Esophagus muscularis mucosa (tissue), 4 donors: ENCODE results near the gene SPTBN1. TPM values are rescaled to one million over a fixed set of nuclear protein-coding genes. Genes with fewer than 3 reads are reported as not detected.

Experiments used
- DNase-seq: peaks from one replicate; pipeline ENCODE4 v3.0.0-alpha.2; 2017; ENCODE audit errors: extremely low spot score
- H3K27ac ChIP-seq, 4 donors: fragments of 200-600 bp; sonication (generic); replicated peaks in 1 of 4; 1 replicate in 3 of 4; 2 replicates in 1 of 4; pipeline ENCODE4 v1.5.1; 2016 to 2019; ENCODE audit warnings: mild to moderate bottlenecking in 1 of 4
- H3K27me3 ChIP-seq, 4 donors: fragments of 200-600 bp; sonication (generic); one replicate each; pipeline versions ENCODE4 v1.5.1 to v1.6.0; 2016 to 2019
- H3K36me3 ChIP-seq, 4 donors: fragments of 200-600 bp; sonication (generic); one replicate each; pipeline ENCODE4 v1.5.1; 2016 to 2019
- H3K4me1 ChIP-seq, 4 donors: fragments of 200-600 bp; sonication (generic); one replicate each; pipeline ENCODE4 v1.5.1; 2016 to 2019
- H3K4me3 ChIP-seq, 4 donors: fragments of 200-600 bp; sonication (generic); 1 replicate in 2 of 4; 2 replicates in 2 of 4; pipeline ENCODE4 v1.5.1; 2016 to 2019; ENCODE audit warnings: mild to moderate bottlenecking in 4 of 4, moderate library complexity in 1 of 4
- H3K9me3 ChIP-seq, 4 donors: fragments of 200-600 bp; sonication (generic); 1 replicate in 3 of 4; 2 replicates in 1 of 4; pipeline ENCODE4 v1.5.1; 2016 to 2019
- CTCF ChIP-seq, 3 experiments: fragments of 200-600 bp in 2 of 3; fragments of 450-650 bp in 1 of 3; sonication (generic) in 2 of 3; IDR thresholded peaks; one replicate each; pipeline ENCODE4 v1.5.1; 2017 to 2019; ENCODE audit warnings: antibody characterized with exemption in 3 of 3, mild to moderate bottlenecking in 2 of 3, moderate library complexity in 1 of 3
- EP300 ChIP-seq: sonication (generic); formaldehyde crosslinking; IDR thresholded peaks from one replicate; pipeline ENCODE4 v1.6.1; 2017; ENCODE audit warnings: antibody characterized with exemption
- POLR2A ChIP-seq: fragments of 450-650 bp; IDR thresholded peaks from one replicate; pipeline ENCODE4 v1.6.1; 2017; ENCODE audit warnings: antibody characterized with exemption, moderate library complexity, mild to moderate bottlenecking, low read depth
- POLR2AphosphoS5 ChIP-seq, 2 donors: sonication (generic); formaldehyde crosslinking; IDR thresholded peaks; one replicate each; pipeline ENCODE4 v1.6.1; 2017; ENCODE audit warnings: antibody characterized with exemption in 2 of 2
- WGBS: methylation state at CpG from one replicate; pipeline ENCODE4 v1.1.5; 2018; 5-methylcytosine and 5-hydroxymethylcytosine counted together
- intact Hi-C: fragments of 100-400 bp; cut with DNase I; formaldehyde crosslinking; loops from one replicate; pipeline ENCODE4 v1.15.1; 2023
- total RNA-seq, 4 donors: library from RNA; depleted of rRNA; stranded (reverse); fragments of >200 nt; gene quantifications; one replicate each; pipeline versions ENCODE4 v1.1.0 to v1.2.1, GENCODE V29; 2016

SPTBN1 gene
- total RNA-seq, 4 donors from 2014 or later: 465 to 600 (median 547) TPM

- TF ChIP-seq EP300 (no peak), POLR2AphosphoS5 (IDR thresholded peaks at IDR 0.05) (no peak), CTCF (IDR thresholded peaks at IDR 0.05) (no peak), POLR2A (no peak)
- no peaks in the 10 kb centered on the region for H3K27me3 ChIP-seq
- peaks cover 69 to 86% (median 83%) of the 10 kb centered on the region in 4 donors for H3K4me1 ChIP-seq
- H3K27ac ChIP-seq: peak overlapping the region in 1 of 4 donors; percentile 46
- H3K36me3 ChIP-seq: peaks cover 0 to 5% (median 2%) of the 10 kb centered on the region in 4 donors
- WGBS: 64% methylated on average over 4 of the region's 4 CpGs
- H3K4me3 ChIP-seq: no peak overlapping the region
- no peak for DNase-seq
- no peaks in the 10 kb centered on the region for H3K9me3 ChIP-seq
- intact Hi-C loops: no loop called here
Measured at GRCh38 chr2:54486766-54487165, 30.6 kb downstream of the SPTBN1 start.

- Histone ChIP-seq H3K27me3 (no peaks in the 10 kb centered on the region), H3K36me3 (peaks cover 0 to 6% (median under 1%) of the 10 kb centered on the region in 4 donors), H3K27ac (peak overlapping the region in 2 of 4 donors; percentile 6 to 36), H3K4me1 (peaks cover 71 to 89% (median 87%) of the 10 kb centered on the region in 4 donors), H3K4me3 (no peak overlapping the region), H3K9me3 (no peaks in the 10 kb centered on the region)
- DNase-seq: no peak
- intact Hi-C loops: no loop called here
- no peak for TF ChIP-seq CTCF (IDR thresholded peaks at IDR 0.05)
- TF ChIP-seq EP300: no peak
- TF ChIP-seq POLR2A: no peak
- TF ChIP-seq POLR2AphosphoS5 (IDR thresholded peaks at IDR 0.05): no peak
- WGBS: 61% methylated on average over 2 of the region's 2 CpGs
Measured at GRCh38 chr2:54490863-54491262, 34.7 kb downstream of the SPTBN1 start.

- H3K27ac ChIP-seq: no peak overlapping the region
- intact Hi-C loops: no loop called here
- H3K36me3 ChIP-seq: peaks cover 0 to 6% (median 0%) of the 10 kb centered on the region in 4 donors
- peaks cover 71 to 91% (median 86%) of the 10 kb centered on the region in 4 donors for H3K4me1 ChIP-seq
- H3K9me3 ChIP-seq: no peaks in the 10 kb centered on the region
- H3K4me3 ChIP-seq: no peak overlapping the region
- DNase-seq: no peak
- no peaks in the 10 kb centered on the region for H3K27me3 ChIP-seq
- WGBS: 79% methylated on average over 2 of the region's 2 CpGs
- TF ChIP-seq CTCF (IDR thresholded peaks at IDR 0.05): no peak
- TF ChIP-seq POLR2A: no peak
- no peak for TF ChIP-seq POLR2AphosphoS5 (IDR thresholded peaks at IDR 0.05)
Measured at GRCh38 chr2:54492335-54492734, 36.2 kb downstream of the SPTBN1 start.

GRCh38 chr2:54494087-54494486, 38.0 kb downstream of the SPTBN1 start:
- intact Hi-C loops: no loop called here

More at GRCh38 chr2:54494087-54494486, 38.0 kb downstream of the SPTBN1 start:
- no peak overlapping the region for H3K4me3 ChIP-seq
- 50% methylated on average over 3 of the region's 3 CpGs for WGBS
- TF ChIP-seq POLR2AphosphoS5 (IDR thresholded peaks at IDR 0.05) (no peak), CTCF (IDR thresholded peaks at IDR 0.05) (no peak), EP300 (no peak), POLR2A (no peak)
- H3K27ac ChIP-seq: no peak overlapping the region
- DNase-seq: no peak
- peaks cover 0 to 6% (median 0%) of the 10 kb centered on the region in 4 donors for H3K36me3 ChIP-seq
- H3K4me1 ChIP-seq: peaks cover 74 to 91% (median 87%) of the 10 kb centered on the region in 4 donors
- no peaks in the 10 kb centered on the region for H3K9me3 ChIP-seq
- H3K27me3 ChIP-seq: no peaks in the 10 kb centered on the region
